Activated CD8-positive, alpha-beta memory T cell treated with anti-CD3 and anti-CD28 coated beads, Interleukin-2, amount 50 U/mL, for 1 hour (primary cell): Measurements from ENCODE around the gene SP9.
"Not testable (repeated sequence)": the region's sequence is repeated elsewhere in the genome, so short reads cannot be mapped to it uniquely, and the experiment has no call there.

Source experiments
- DNase-seq: peaks from one replicate; pipeline ENCODE4 v3.0.0-alpha.2; 2020; ENCODE audit errors: extremely low read depth

Gene SP9

GRCh38 chr2:174344716-174345461 lies 10.1 kb downstream of the SP9 start:
- DNase-seq: no peak

- DNase-seq: no peak
These were observed 15.3 kb downstream of the SP9 start for GRCh38 chr2:174350018-174350417.

GRCh38 chr2:174350593-174351181 lies 15.9 kb downstream of the SP9 start:
- DNase-seq: no peak

- no peak for DNase-seq
These were observed 18.2 kb downstream of the SP9 start for GRCh38 chr2:174353004-174353403.

- no peak for DNase-seq
These were observed 21.6 kb downstream of the SP9 start for GRCh38 chr2:174356347-174356746.

- DNase-seq: not testable (repeated sequence)
These were observed 24.9 kb downstream of the SP9 start for GRCh38 chr2:174359663-174360062.

GRCh38 chr2:174362949-174363348 lies 28.2 kb downstream of the SP9 start:
- no peak for DNase-seq

GRCh38 chr2:174363492-174364225 lies 28.9 kb downstream of the SP9 start:
- DNase-seq: not testable (repeated sequence)

GRCh38 chr2:174364628-174365027 lies 29.9 kb downstream of the SP9 start:
- no peak for DNase-seq

GRCh38 chr2:174365571-174365970 lies 30.8 kb downstream of the SP9 start:
- no peak for DNase-seq

- DNase-seq: no peak
These were observed 33.9 kb downstream of the SP9 start for GRCh38 chr2:174368691-174369090.

- no peak for DNase-seq
These were observed 42.2 kb downstream of the SP9 start for GRCh38 chr2:174376967-174377366.

GRCh38 chr2:174383796-174384195 lies 49.0 kb downstream of the SP9 start:
- DNase-seq: no peak

GRCh38 chr2:174385201-174385600 lies 50.4 kb downstream of the SP9 start:
- no peak for DNase-seq
